ENCODE measurements around the gene ADAMTS7.

DNA sequence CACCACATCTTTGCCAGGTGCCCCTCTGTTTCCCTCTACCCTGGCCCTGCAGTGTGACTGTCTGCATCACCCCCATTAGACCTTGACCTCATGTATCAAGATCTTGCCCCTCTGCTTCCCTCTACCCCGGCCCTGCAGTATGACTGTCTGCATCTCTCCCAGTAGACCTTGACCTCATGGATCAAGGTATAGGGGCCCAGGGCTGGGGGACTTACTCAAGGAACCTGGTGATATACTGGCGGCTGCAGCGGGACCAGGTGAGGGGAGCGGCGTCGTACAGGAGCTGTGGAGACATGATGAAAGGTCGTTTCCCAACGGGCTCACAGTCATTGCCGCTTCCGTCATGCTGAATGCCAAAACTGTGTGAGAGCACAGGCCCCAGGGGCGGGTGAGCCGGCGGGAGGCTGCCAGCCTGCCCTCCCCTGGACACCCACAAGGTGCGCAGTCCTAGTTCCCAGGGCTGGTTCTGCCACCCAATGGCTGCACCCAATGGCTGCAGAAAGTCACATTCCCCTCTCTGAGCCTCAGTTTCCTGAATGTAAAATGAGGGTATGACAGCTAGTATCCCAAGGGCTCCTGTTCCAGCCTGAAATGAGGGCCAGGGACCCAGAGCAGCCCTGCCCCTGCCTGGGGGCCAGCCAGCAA, 23.1 kb downstream of the ADAMTS7 start:
- TF ChIP-seq, protein P1, sequence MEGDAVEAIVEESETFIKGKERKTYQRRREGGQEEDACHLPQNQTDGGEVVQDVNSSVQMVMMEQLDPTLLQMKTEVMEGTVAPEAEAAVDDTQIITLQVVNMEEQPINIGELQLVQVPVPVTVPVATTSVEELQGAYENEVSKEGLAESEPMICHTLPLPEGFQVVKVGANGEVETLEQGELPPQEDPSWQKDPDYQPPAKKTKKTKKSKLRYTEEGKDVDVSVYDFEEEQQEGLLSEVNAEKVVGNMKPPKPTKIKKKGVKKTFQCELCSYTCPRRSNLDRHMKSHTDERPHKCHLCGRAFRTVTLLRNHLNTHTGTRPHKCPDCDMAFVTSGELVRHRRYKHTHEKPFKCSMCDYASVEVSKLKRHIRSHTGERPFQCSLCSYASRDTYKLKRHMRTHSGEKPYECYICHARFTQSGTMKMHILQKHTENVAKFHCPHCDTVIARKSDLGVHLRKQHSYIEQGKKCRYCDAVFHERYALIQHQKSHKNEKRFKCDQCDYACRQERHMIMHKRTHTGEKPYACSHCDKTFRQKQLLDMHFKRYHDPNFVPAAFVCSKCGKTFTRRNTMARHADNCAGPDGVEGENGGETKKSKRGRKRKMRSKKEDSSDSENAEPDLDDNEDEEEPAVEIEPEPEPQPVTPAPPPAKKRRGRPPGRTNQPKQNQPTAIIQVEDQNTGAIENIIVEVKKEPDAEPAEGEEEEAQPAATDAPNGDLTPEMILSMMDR (IDR thresholded peaks at IDR 0.05) = no peak
- TF ChIP-seq POLR2A (IDR thresholded peaks at IDR 0.05) = no peak
